ENCODE data around the gene IFTAP. TPM values are rescaled to one million over a fixed set of nuclear protein-coding genes. Genes with fewer than 3 reads are reported as not detected.

Gene IFTAP
- total and polyA plus RNA-seq, 7 donors: 12.7 to 77.3 (median 38.5) TPM

DNA sequence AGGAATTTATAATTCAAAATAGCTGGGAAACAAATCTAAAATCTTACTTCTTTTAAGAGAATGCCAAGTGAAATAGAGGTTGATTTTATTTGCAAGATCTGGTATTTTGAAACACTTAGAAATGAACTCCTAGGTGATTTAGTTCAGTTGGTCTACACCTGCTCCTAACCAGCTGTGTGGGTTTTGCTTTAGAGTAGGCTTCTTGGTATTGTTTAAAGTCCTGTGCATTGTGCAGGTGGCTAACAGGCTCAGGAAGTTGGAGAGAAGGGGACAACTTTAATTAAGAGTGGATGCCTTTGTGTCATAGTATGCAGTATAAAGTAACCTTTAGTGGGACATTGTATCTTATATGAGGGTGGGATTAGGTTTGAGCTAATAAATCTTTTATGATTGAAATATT lies 7.8 kb downstream of the IFTAP start:
- Histone ChIP-seq H3K36me3 (no peaks in the 10 kb centered on the region), H3K27ac (no peak overlapping the region), H3K9me3 (no peaks in the 10 kb centered on the region), H3K4me1 (no peaks in the 10 kb centered on the region), H3K4me3 (no peak overlapping the region), H3K27me3 (no peaks in the 10 kb centered on the region)
- intact Hi-C loops (cut with DNase I): no loop called here
- no peak for TF ChIP-seq POLR2AphosphoS5 (IDR thresholded peaks at IDR 0.05)
- no peak for DNase-seq

DNA sequence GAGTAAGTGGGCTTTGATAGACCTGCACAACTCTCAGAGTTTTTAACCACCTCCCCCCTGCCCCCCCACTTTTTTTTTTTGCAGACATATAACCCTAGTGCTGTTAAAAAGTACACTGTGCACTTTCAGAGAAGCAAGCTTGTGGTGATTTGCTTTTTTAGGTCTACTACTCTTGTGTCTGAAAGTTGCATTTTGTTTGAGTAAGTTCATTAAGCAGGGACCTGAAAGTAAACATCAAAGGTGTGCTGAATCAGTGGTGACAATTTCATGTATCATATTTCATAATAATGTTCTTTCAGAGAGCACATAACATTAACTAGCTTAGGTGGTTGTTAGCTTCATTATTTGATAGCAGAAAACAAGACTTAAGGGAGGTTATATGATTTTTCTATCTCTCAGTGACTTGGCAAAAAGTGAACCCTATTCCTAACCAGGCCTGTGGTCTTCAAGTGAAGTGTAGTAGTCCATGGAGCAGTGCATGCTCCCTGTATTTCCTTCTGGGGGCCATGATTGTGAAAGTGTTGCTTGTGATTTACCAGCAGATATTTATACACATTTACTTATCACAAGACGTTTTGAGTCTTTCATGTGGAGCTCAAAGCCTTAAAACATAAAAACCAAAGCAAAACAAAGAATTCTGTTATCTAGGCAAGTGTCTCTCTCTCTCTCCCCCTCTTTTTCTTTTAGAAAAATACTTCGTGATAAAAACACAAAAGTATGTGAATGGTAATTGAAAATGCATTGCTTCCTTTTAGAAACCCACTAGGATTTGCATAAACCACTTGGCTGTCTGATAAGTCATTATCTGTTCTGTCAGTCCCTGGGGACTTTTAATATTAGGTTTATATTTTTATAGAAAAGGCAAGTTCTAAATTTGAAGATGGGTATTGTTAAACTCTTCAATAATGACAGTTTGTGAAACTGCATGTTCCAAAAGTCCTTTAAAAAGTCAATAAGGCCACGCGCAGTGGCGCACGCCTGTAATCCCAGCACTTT lies 11.2 kb downstream of the IFTAP start:
- TF ChIP-seq POLR2AphosphoS5 (IDR thresholded peaks at IDR 0.05): no peak
- no peak for TF ChIP-seq EP300 (IDR thresholded peaks at IDR 0.05)
- TF ChIP-seq, protein P1, sequence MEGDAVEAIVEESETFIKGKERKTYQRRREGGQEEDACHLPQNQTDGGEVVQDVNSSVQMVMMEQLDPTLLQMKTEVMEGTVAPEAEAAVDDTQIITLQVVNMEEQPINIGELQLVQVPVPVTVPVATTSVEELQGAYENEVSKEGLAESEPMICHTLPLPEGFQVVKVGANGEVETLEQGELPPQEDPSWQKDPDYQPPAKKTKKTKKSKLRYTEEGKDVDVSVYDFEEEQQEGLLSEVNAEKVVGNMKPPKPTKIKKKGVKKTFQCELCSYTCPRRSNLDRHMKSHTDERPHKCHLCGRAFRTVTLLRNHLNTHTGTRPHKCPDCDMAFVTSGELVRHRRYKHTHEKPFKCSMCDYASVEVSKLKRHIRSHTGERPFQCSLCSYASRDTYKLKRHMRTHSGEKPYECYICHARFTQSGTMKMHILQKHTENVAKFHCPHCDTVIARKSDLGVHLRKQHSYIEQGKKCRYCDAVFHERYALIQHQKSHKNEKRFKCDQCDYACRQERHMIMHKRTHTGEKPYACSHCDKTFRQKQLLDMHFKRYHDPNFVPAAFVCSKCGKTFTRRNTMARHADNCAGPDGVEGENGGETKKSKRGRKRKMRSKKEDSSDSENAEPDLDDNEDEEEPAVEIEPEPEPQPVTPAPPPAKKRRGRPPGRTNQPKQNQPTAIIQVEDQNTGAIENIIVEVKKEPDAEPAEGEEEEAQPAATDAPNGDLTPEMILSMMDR (IDR thresholded peaks at IDR 0.05): no peak
- no peak for TF ChIP-seq POLR2A (IDR thresholded peaks at IDR 0.05)
- Histone ChIP-seq H3K9me3 (no peaks in the 10 kb centered on the region), H3K4me1 (no peaks in the 10 kb centered on the region), H3K4me3 (no peak overlapping the region), H3K27me3 (no peaks in the 10 kb centered on the region), H3K36me3 (no peaks in the 10 kb centered on the region), H3K27ac (no peak overlapping the region)
- intact Hi-C loops (cut with DNase I): no loop called here
- no peak for DNase-seq
- WGBS, 2 donors: 82 to 90% methylated on average over 6 of the region's 6 CpGs

DNA sequence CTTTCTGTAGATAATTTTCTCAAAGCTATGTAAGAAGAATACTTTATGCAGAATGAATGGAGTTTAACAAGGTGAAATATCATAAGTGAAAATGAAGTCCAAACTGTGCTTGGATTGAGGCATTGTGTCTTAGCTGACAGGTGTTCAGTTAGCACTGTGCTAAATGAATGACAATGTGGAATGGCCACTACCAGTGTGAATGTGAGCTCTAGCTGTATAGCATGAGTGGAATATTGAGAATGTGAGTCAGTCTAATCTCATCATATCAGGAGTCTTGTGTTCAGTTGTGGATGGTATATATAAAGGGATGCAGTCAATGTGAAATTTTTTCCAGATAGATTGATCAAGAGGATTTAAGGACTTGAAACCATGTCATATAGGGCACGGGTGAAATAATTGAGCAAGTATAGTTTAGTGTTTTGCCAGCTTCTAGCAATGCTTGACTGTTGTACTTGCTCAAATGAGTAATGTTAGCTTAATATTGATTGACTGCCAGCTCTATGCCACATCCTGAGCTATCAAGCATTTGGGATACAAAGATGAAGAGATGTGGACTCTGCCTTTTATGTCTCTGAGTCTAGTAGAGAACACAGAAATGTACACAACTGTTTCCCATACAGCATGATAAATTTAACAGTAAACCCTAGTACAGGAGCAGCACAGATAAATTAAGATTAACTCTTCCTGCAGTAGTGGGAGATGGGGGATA lies 14.3 kb downstream of the IFTAP start:
- no peaks in the 10 kb centered on the region for H3K4me1 ChIP-seq
- TF ChIP-seq POLR2AphosphoS5 (IDR thresholded peaks at IDR 0.05) (no peak), EP300 (IDR thresholded peaks at IDR 0.05) (no peak), POLR2A (IDR thresholded peaks at IDR 0.05) (no peak)
- H3K27ac ChIP-seq: no peak overlapping the region
- peaks cover 0 to 6% (median 2%) of the 10 kb centered on the region in 4 donors for H3K36me3 ChIP-seq
- WGBS, 2 donors: 81 to 85% methylated on average over 1 of the region's 1 CpG
- DNase-seq: no peak
- no peaks in the 10 kb centered on the region for H3K9me3 ChIP-seq
- H3K27me3 ChIP-seq: no peaks in the 10 kb centered on the region
- H3K4me3 ChIP-seq: no peak overlapping the region
- intact Hi-C loops (cut with DNase I): no loop called here

DNA sequence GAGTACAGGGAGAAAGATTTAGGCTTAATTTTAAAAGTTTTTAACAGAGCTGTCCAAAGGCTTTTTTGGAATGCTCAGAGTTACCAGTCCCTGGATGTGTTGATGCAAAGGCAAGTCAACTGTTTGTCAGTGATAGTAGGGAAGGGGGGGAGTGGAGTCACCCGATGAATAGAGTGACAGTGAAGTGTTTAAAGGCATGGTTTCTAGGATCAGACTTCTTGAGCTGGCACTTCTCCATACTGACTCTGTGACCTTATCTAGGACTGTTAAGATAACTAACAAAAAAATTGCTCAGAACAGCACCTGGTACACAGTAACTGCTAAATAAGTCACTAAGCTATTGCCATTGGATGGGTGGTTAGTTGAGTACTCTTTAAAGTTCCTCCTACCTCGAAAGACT lies 15.1 kb downstream of the IFTAP start:
- Histone ChIP-seq H3K27ac (no peak overlapping the region), H3K27me3 (no peaks in the 10 kb centered on the region), H3K36me3 (peaks cover 0 to 6% (median 2%) of the 10 kb centered on the region in 4 donors), H3K4me1 (no peaks in the 10 kb centered on the region), H3K9me3 (no peaks in the 10 kb centered on the region), H3K4me3 (no peak overlapping the region)
- 57 to 78% methylated on average over 2 of the region's 2 CpGs for WGBS, 2 donors
- no peak for DNase-seq
- intact Hi-C loops (cut with DNase I): no loop called here
- no peak for TF ChIP-seq POLR2A (IDR thresholded peaks at IDR 0.05)
- TF ChIP-seq, protein P1 (IDR thresholded peaks at IDR 0.05): no peak
- no peak for TF ChIP-seq EP300 (IDR thresholded peaks at IDR 0.05)
- TF ChIP-seq POLR2AphosphoS5 (IDR thresholded peaks at IDR 0.05): no peak

DNA sequence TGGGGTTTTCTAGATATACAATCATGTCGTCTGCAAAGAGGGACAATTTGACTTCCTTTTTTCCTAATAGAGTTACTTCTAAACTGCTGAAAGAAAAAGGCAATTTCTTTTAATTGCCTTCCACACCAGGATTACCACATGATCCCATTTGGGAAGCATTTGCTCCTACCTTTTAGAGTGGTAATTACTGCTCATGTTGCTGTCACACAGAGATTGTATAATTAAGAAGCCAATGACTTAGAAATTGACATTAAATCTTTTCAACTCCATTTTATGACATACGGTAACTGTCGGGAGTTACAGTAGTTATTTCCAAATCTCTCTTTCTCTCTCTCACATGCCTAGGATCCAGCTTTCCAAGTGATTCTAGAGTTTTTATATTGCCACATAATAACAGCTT lies 21.5 kb downstream of the IFTAP start:
- no peaks in the 10 kb centered on the region for H3K27me3 ChIP-seq
- DNase-seq: no peak
- 77 to 90% methylated on average over 3 of the region's 3 CpGs for WGBS, 2 donors
- no peak overlapping the region for H3K27ac ChIP-seq
- H3K4me3 ChIP-seq: no peak overlapping the region
- intact Hi-C loops (cut with DNase I): no loop called here
- peaks cover 0 to 5% (median 2%) of the 10 kb centered on the region in 4 donors for H3K36me3 ChIP-seq
- H3K4me1 ChIP-seq: peaks cover 0 to 34% (median 23%) of the 10 kb centered on the region in 4 donors
- TF ChIP-seq POLR2AphosphoS5 (IDR thresholded peaks at IDR 0.05) (no peak), POLR2A (IDR thresholded peaks at IDR 0.05) (no peak), EP300 (IDR thresholded peaks at IDR 0.05) (no peak)
- TF ChIP-seq, protein P1 (IDR thresholded peaks at IDR 0.05): no peak
- H3K9me3 ChIP-seq: no peaks in the 10 kb centered on the region
